ENCODE data around the gene CAPS. TPM values are rescaled to one million over a fixed set of nuclear protein-coding genes. Genes with fewer than 3 reads are reported as not detected.

CAPS gene
- total RNA-seq, 2 experiments from 2014 or later, result 2.1 to 2.8 TPM

DNA sequence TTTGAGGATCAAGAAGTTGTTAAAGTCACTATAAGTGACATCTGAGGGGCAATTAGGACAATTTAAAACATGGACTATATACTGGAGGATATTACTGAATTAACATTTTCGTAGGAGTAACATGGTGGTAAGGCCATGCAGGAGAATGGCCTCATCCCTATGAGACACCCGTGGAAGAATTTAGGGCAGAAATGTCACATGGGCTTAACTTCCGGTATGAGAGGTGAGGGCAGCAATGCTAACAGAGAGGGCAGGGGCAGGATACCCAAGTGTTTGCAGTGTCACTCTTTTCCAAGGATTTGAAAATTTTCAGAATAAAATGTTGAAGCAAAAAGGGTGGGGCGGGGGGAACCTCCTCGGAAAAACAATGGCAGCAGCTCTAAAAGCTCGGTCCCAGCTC lies 40.2 kb downstream of the CAPS start:
- H3K4me1 Mint-ChIP-seq (ENCODE audit: low read depth), result peaks cover 91% of the 10 kb centered on the region
- TF ChIP-seq, protein P1, sequence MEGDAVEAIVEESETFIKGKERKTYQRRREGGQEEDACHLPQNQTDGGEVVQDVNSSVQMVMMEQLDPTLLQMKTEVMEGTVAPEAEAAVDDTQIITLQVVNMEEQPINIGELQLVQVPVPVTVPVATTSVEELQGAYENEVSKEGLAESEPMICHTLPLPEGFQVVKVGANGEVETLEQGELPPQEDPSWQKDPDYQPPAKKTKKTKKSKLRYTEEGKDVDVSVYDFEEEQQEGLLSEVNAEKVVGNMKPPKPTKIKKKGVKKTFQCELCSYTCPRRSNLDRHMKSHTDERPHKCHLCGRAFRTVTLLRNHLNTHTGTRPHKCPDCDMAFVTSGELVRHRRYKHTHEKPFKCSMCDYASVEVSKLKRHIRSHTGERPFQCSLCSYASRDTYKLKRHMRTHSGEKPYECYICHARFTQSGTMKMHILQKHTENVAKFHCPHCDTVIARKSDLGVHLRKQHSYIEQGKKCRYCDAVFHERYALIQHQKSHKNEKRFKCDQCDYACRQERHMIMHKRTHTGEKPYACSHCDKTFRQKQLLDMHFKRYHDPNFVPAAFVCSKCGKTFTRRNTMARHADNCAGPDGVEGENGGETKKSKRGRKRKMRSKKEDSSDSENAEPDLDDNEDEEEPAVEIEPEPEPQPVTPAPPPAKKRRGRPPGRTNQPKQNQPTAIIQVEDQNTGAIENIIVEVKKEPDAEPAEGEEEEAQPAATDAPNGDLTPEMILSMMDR (IDR thresholded peaks at IDR 0.05), result no peak
- H3K4me3 Mint-ChIP-seq, result peak overlapping the region; percentile 41
- intact Hi-C loops (cut with micrococcal nuclease), result no loop called here
- CTCF ChIA-PET, result interaction anchor here (0.9 to 10.7 kb wide), 2 partner anchors 15 to 166 kb away, joined by 4 to 108 read pairs; no protein-coding TSS in a partner anchor
- ATAC-seq, result no peak
- no peaks in the 10 kb centered on the region for H3K9me3 Mint-ChIP-seq
- no peak for DNase-seq
- no peaks in the 10 kb centered on the region for H3K27me3 Mint-ChIP-seq
- H3K27ac Mint-ChIP-seq, result peak overlapping the region; percentile 96
- POLR2A ChIA-PET, result interaction anchor here (1.6 kb wide), 1 partner anchor 26 kb away, joined by 3 read pairs; no protein-coding TSS in a partner anchor
- H3K36me3 Mint-ChIP-seq (ENCODE audit: low read depth), result peaks cover 53% of the 10 kb centered on the region

- ATAC-seq (no peak), DNase-seq (no peak)
- peak overlapping the region; percentile 62 for H3K27ac Mint-ChIP-seq
- CTCF ChIA-PET, result interaction anchor here (2.0 to 10.7 kb wide), 2 partner anchors 14 to 53 kb away, joined by 6 to 108 read pairs; partner anchors contain the start of gene NDUFA11
- H3K4me1 Mint-ChIP-seq (ENCODE audit: low read depth), result peaks cover 91% of the 10 kb centered on the region
- intact Hi-C loops (cut with micrococcal nuclease), result no loop called here
- TF ChIP-seq, protein P1 (IDR thresholded peaks at IDR 0.05), result no peak
- H3K27me3 Mint-ChIP-seq, result no peaks in the 10 kb centered on the region
- H3K4me3 Mint-ChIP-seq, result no peak overlapping the region
- POLR2A ChIA-PET, result no interaction called here
- no peaks in the 10 kb centered on the region for H3K9me3 Mint-ChIP-seq
- H3K36me3 Mint-ChIP-seq (ENCODE audit: low read depth), result peaks cover 41% of the 10 kb centered on the region
Observed at GRCh38 chr19:5955636-5955935, 41.5 kb downstream of the CAPS start.

DNA sequence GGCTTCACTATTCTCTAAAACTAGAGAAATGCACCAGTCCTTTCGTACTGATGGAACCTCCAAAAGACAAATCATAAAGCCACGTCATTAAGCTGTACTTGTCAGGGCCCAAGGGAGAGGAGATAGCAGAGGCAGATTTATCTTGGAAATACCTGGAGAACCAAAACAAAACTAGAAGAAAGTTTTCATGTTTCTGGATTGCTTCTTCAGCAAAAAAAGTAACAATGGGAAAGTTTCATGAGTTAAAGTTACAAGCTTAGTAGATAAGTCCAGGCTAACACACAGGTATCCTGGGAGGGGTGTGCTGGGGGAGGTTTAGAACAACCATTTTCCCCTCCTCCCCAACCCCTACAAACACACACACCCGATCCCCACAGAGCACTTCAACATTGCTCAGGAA lies 42.3 kb downstream of the CAPS start:
- Mint-ChIP-seq H3K27me3 (no peaks in the 10 kb centered on the region), H3K9me3 (no peaks in the 10 kb centered on the region), H3K27ac (peak overlapping the region; percentile 5), H3K4me1 (ENCODE audit: low read depth) (peaks cover 91% of the 10 kb centered on the region), H3K36me3 (ENCODE audit: low read depth) (peaks cover 35% of the 10 kb centered on the region), H3K4me3 (no peak overlapping the region)
- TF ChIP-seq, protein P1 (IDR thresholded peaks at IDR 0.05), result no peak
- ChIA-PET CTCF (interaction anchor here (1.8 to 10.7 kb wide), 4 partner anchors 13 to 152 kb away, joined by 5 to 108 read pairs (median 6); partner anchors contain the start of genes NDUFA11 and NRTN), POLR2A (interaction anchor here (0.8 kb wide), 1 partner anchor 22 kb away, joined by 5 read pairs; the partner anchor contains the start of gene RANBP3)
- DNase-seq (no peak), ATAC-seq (no peak)
- intact Hi-C loops (cut with micrococcal nuclease), result no loop called here

GRCh38 chr19:5956728-5957127 lies 42.7 kb downstream of the CAPS start:
- Mint-ChIP-seq H3K36me3 (ENCODE audit: low read depth) (peaks cover 31% of the 10 kb centered on the region), H3K27me3 (no peaks in the 10 kb centered on the region), H3K4me3 (no peak overlapping the region), H3K4me1 (ENCODE audit: low read depth) (peaks cover 89% of the 10 kb centered on the region), H3K27ac (peak overlapping the region; percentile 5), H3K9me3 (no peaks in the 10 kb centered on the region)
- ATAC-seq (no peak), DNase-seq (no peak)
- intact Hi-C loops (cut with micrococcal nuclease), result no loop called here
- TF ChIP-seq, protein P1 (IDR thresholded peaks at IDR 0.05), result no peak
- ChIA-PET POLR2A (interaction anchor here (0.8 kb wide), 1 partner anchor 22 kb away, joined by 5 read pairs; the partner anchor contains the start of gene RANBP3), CTCF (interaction anchor here (1.8 to 10.7 kb wide), 4 partner anchors 13 to 153 kb away, joined by 5 to 108 read pairs (median 6); partner anchors contain the start of genes NDUFA11 and NRTN)

GRCh38 chr19:5957170-5957569 lies 43.1 kb downstream of the CAPS start:
- H3K27ac Mint-ChIP-seq, result no peak overlapping the region
- H3K4me3 Mint-ChIP-seq, result no peak overlapping the region
- TF ChIP-seq, protein P1 (IDR thresholded peaks at IDR 0.05), result no peak
- peaks cover 89% of the 10 kb centered on the region for H3K4me1 Mint-ChIP-seq (ENCODE audit: low read depth)
- peaks cover 29% of the 10 kb centered on the region for H3K36me3 Mint-ChIP-seq (ENCODE audit: low read depth)
- ChIA-PET CTCF (interaction anchor here (1.8 to 10.7 kb wide), 3 partner anchors 12 to 153 kb away, joined by 5 to 108 read pairs (median 7); partner anchors contain the start of gene NRTN), POLR2A (interaction anchor here (0.8 kb wide), 1 partner anchor 21 kb away, joined by 5 read pairs; the partner anchor contains the start of gene RANBP3)
- DNase-seq (no peak), ATAC-seq (no peak)
- no peaks in the 10 kb centered on the region for H3K9me3 Mint-ChIP-seq
- intact Hi-C loops (cut with micrococcal nuclease), result no loop called here
- H3K27me3 Mint-ChIP-seq, result no peaks in the 10 kb centered on the region

Data from activated CD8-positive, alpha-beta T cell treated with anti-CD3 and anti-CD28 coated beads for 36 hours (primary cell).